HG03565 (cell line): ENCODE measurements around the gene ZMIZ1.

ENCODE experiments used
- ATAC-seq: cut with Tn5 transposase; IDR thresholded peaks from one replicate; pipeline ENCODE4 v1.9.1; 2021; ENCODE audit warnings: mild to moderate bottlenecking, moderate library complexity; ENCODE audit not compliant: unreplicated experiment

ZMIZ1 gene

GRCh38 chr10:79314761-79315601 is 246.2 kb downstream of the ZMIZ1 start:
- ATAC-seq = no peak

- ATAC-seq = no peak
Observed at GRCh38 chr10:79315602-79315920, 246.8 kb downstream of the ZMIZ1 start.

- peak; percentile 69 for ATAC-seq
Observed at GRCh38 chr10:79316671-79317431, 248.1 kb downstream of the ZMIZ1 start.

- ATAC-seq = no peak
Observed at GRCh38 chr10:79318369-79318768, 249.6 kb downstream of the ZMIZ1 start.

- no peak for ATAC-seq
Observed at GRCh38 chr10:79319115-79319771, 250.5 kb downstream of the ZMIZ1 start.

- no peak for ATAC-seq
Observed at GRCh38 chr10:79320316-79320715, 251.6 kb downstream of the ZMIZ1 start.

GRCh38 chr10:79320820-79321493 is 252.2 kb downstream of the ZMIZ1 start:
- ATAC-seq = no peak

GRCh38 chr10:79321494-79321882 is 252.7 kb downstream of the ZMIZ1 start:
- no peak for ATAC-seq

GRCh38 chr10:79321951-79322350 is 253.2 kb downstream of the ZMIZ1 start:
- no peak for ATAC-seq

- ATAC-seq = no peak
Observed at GRCh38 chr10:79322616-79323543, 254.1 kb downstream of the ZMIZ1 start.

GRCh38 chr10:79323602-79324001 is 254.8 kb downstream of the ZMIZ1 start:
- ATAC-seq = no peak

- no peak for ATAC-seq
Observed at GRCh38 chr10:79324032-79324695, 255.4 kb downstream of the ZMIZ1 start.

- ATAC-seq = no peak
Observed at GRCh38 chr10:79326361-79327089, 257.8 kb downstream of the ZMIZ1 start.

- no peak for ATAC-seq
Observed at GRCh38 chr10:79327090-79327457, 258.3 kb downstream of the ZMIZ1 start.

GRCh38 chr10:79328147-79328701 is 259.5 kb downstream of the ZMIZ1 start:
- no peak for ATAC-seq

- no peak for ATAC-seq
Observed at GRCh38 chr10:79328737-79329504, 260.2 kb downstream of the ZMIZ1 start.

GRCh38 chr10:79329529-79329928 is 260.8 kb downstream of the ZMIZ1 start:
- no peak for ATAC-seq

- no peak for ATAC-seq
Observed at GRCh38 chr10:79331226-79331625, 262.5 kb downstream of the ZMIZ1 start.
